HEK293T (cell line): ENCODE measurements around the gene HIRA.

Experiments used
- CTCF ChIA-PET: fragments of 350-600 bp; formaldehyde crosslinking; extraction: SDS; loops from one replicate; lab custom pipeline; 2021; ENCODE audit warnings: antibody characterized with exemption, inconsistent platforms; lab: Yijun Ruan, JAX
- POLR2A ChIA-PET: fragments of 350-600 bp; formaldehyde crosslinking; extraction: SDS; loops from one replicate; lab custom pipeline; 2020; ENCODE audit warnings: antibody characterized with exemption, inconsistent platforms; lab: Yijun Ruan, JAX
- DNase-seq: peaks from one replicate; pipeline ENCODE4 v3.0.0; 2012; ENCODE audit warnings: mixed read lengths; ENCODE audit errors: extremely low spot score
- ARNT ChIP-seq: fragments of 450-650 bp; IDR thresholded peaks from 2 replicates; pipeline ENCODE4 v1.6.1; 2017; ENCODE audit warnings: mild to moderate bottlenecking
- BHLHE40 ChIP-seq: fragments of 450-650 bp; IDR thresholded peaks from 2 replicates; pipeline ENCODE4 v1.6.1; 2016; ENCODE audit warnings: mild to moderate bottlenecking, moderate library complexity, borderline replicate concordance
- CTBP1 ChIP-seq: fragments of 450-650 bp; IDR thresholded peaks from 2 replicates; pipeline ENCODE4 v1.6.1; 2016; ENCODE audit warnings: borderline replicate concordance
- ELF4 ChIP-seq: fragments of 450-650 bp; IDR thresholded peaks from 2 replicates; pipeline ENCODE4 v1.6.1; 2017; ENCODE audit warnings: antibody characterized with exemption
- FOXA1 ChIP-seq: fragments of 450-650 bp; IDR thresholded peaks from 2 replicates; pipeline ENCODE4 v1.6.1; 2016; ENCODE audit warnings: mild to moderate bottlenecking
- FOXK2 ChIP-seq: fragments of 450-650 bp; IDR thresholded peaks from 2 replicates; pipeline ENCODE4 v1.6.1; 2016; ENCODE audit warnings: mild to moderate bottlenecking
- FOXM1 ChIP-seq: fragments of 450-650 bp; IDR thresholded peaks from 2 replicates; pipeline ENCODE4 v1.6.1; 2017; ENCODE audit warnings: mild to moderate bottlenecking, borderline replicate concordance
- HDGF ChIP-seq: fragments of 450-650 bp; IDR thresholded peaks from 2 replicates; pipeline ENCODE4 v1.6.1; 2017; ENCODE audit warnings: antibody characterized with exemption, borderline replicate concordance
- L3MBTL2 ChIP-seq: fragments of 450-650 bp; conservative IDR thresholded peaks from 2 replicates; pipeline ENCODE4 v1.6.1; 2016; ENCODE audit warnings: mild to moderate bottlenecking
- LEF1 ChIP-seq: fragments of 450-650 bp; IDR thresholded peaks from 2 replicates; pipeline ENCODE4 v1.6.1; 2017; ENCODE audit warnings: mild to moderate bottlenecking, borderline replicate concordance
- NFRKB ChIP-seq: fragments of 450-650 bp; IDR thresholded peaks from 2 replicates; pipeline ENCODE4 v1.6.1; 2016; ENCODE audit warnings: mild to moderate bottlenecking, moderate library complexity
- PKNOX1 ChIP-seq: fragments of 450-650 bp; IDR thresholded peaks from 2 replicates; pipeline ENCODE4 v1.6.1; 2016
- SP1 ChIP-seq: fragments of 450-650 bp; IDR thresholded peaks from 2 replicates; pipeline ENCODE4 v1.6.1; 2017
- SUZ12 ChIP-seq: fragments of 450-650 bp; IDR thresholded peaks from 2 replicates; pipeline ENCODE4 v1.6.1; 2016; ENCODE audit warnings: mild to moderate bottlenecking
- TARDBP ChIP-seq: fragments of 450-650 bp; IDR thresholded peaks from 2 replicates; pipeline ENCODE4 v1.6.1; 2016
- ZNF384 ChIP-seq: fragments of 450-650 bp; IDR thresholded peaks from 2 replicates; pipeline ENCODE4 v1.6.1; 2016

HIRA gene

DNA sequence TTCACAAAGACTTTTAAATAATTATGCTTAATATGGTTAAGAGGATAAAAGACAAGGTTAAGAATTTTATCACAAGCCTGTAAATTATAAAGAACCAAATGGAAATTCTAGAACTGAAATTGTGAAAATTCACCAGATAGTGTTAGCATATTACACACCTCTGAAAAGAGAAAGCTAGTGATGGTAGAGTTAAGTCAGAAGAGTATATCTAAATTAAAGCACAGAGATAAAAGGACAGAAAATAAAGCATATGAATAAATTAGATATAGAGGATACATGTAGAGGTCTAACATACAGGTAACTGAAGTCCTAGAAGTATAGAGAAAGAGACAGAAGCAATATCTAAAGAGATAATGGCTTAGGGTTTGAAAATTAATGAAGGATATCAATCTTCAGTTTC, 135.8 kb downstream of the HIRA start:
- no peak for TF ChIP-seq TARDBP
- TF ChIP-seq L3MBTL2, result no peak
- TF ChIP-seq SUZ12, result no peak
- TF ChIP-seq FOXM1, result no peak
- no peak for TF ChIP-seq CTBP1
- no peak for TF ChIP-seq BHLHE40
- no peak for TF ChIP-seq ELF4

DNA sequence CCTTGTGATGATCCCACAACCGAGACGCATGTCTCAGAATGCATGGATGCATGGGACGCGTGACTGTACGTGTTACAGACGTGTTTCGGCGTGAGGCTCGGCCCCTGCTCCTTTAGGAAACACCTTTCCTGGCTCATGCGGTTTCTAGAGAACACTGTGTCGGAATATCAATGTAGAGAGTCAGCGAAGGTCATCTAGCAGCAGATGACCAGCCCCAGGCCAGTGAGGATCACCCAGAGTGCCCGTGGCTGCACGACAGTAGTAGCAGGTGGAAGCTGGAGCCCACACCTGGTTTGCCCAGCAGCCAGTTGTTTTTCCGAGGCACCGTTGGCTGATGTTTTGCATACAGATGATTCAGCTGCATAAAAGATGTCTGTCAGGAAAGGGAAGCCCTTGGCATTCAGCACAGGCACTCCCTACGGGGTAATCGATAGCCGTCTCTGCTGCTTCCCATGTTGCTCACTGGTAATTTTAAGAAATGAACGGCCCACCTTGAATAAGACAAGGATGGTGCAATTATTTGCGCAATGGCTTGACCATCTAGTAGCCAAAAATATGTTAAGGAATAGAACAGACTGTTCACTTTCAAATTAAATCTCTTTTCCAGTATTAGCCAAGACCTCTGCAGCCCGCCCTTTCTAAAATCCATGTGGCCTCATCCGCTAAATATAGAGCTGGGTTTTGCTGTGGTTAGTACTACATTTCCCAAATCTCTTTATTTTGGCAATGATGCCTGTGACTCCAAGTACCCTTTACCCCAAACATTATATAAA, 138.9 kb downstream of the HIRA start:
- ChIA-PET POLR2A (interaction anchor here (0.8 to 3.0 kb wide), 8 partner anchors 8 to 151 kb away, joined by 3 to 20 read pairs (median 6); partner anchors contain the start of gene SLC25A1), CTCF (interaction anchor here (0.6 kb wide), 1 partner anchor 185 kb away, joined by 4 read pairs; no protein-coding TSS in a partner anchor)
- no peak for DNase-seq
- TF ChIP-seq NFRKB (no peak), FOXK2 (no peak), HDGF (0 out of 2 replicates have a peak, but pooled peaks have one; percentile 1)

More for the DNA sequence above, 135.8 kb downstream of the HIRA start:
- ChIA-PET POLR2A (no interaction called here), CTCF (interaction anchor here (1.0 kb wide), 1 partner anchor 111 kb away, joined by 3 read pairs; no protein-coding TSS in a partner anchor)
- no peak for DNase-seq

- peak; percentile 100 for DNase-seq
- POLR2A ChIA-PET, result interaction anchor here (0.6 to 3.0 kb wide), 21 partner anchors 8 to 413 kb away, joined by 3 to 20 read pairs (median 4); partner anchors contain the start of genes CDC45, ESS2 and SLC25A1
- TF ChIP-seq PKNOX1 (no peak; the same call in 1 of the 2 replicates), BHLHE40 (no peak), HDGF (0 out of 2 replicates have a peak, but pooled peaks have one; percentile 69), FOXK2 (no peak), ELF4 (0 out of 2 replicates have a peak, but pooled peaks have one; percentile 27), ARNT (0 out of 2 replicates have a peak, but pooled peaks have one; percentile 45), SUZ12 (no peak), CTBP1 (no peak), L3MBTL2 (peak; percentile 80), LEF1 (no peak), NFRKB (no peak), SP1 (peak; percentile 75), TARDBP (no peak; the same call in 1 of the 2 replicates), ZNF384 (no peak), FOXM1 (no peak), FOXA1 (no peak)
- CTCF ChIA-PET, result interaction anchor here (0.9 kb wide), 1 partner anchor 13 kb away, joined by 4 read pairs; no protein-coding TSS in a partner anchor
These were observed 139.7 kb downstream of the HIRA start, which contains the start of gene CLTCL1 for GRCh38 chr22:19291580-19292457. TSS of gene CLTCL1 (minus strand) at chr22:19291719. CDS start at chr22:19291641, 78 bp downstream.

- CTCF ChIA-PET, result interaction anchor here (0.9 kb wide), 1 partner anchor 12 kb away, joined by 4 read pairs; no protein-coding TSS in a partner anchor
- DNase-seq, result peak; percentile 65
- POLR2A ChIA-PET, result interaction anchor here (0.6 to 3.0 kb wide), 18 partner anchors 8 to 414 kb away, joined by 3 to 20 read pairs (median 4); partner anchors contain the start of genes CDC45, ESS2 and SLC25A1
- TF ChIP-seq ZNF384, result no peak
- peak; percentile 67; the same call in 1 of the 2 replicates for TF ChIP-seq LEF1
These were observed 140.3 kb downstream of the HIRA start for GRCh38 chr22:19291218-19291579.

DNA sequence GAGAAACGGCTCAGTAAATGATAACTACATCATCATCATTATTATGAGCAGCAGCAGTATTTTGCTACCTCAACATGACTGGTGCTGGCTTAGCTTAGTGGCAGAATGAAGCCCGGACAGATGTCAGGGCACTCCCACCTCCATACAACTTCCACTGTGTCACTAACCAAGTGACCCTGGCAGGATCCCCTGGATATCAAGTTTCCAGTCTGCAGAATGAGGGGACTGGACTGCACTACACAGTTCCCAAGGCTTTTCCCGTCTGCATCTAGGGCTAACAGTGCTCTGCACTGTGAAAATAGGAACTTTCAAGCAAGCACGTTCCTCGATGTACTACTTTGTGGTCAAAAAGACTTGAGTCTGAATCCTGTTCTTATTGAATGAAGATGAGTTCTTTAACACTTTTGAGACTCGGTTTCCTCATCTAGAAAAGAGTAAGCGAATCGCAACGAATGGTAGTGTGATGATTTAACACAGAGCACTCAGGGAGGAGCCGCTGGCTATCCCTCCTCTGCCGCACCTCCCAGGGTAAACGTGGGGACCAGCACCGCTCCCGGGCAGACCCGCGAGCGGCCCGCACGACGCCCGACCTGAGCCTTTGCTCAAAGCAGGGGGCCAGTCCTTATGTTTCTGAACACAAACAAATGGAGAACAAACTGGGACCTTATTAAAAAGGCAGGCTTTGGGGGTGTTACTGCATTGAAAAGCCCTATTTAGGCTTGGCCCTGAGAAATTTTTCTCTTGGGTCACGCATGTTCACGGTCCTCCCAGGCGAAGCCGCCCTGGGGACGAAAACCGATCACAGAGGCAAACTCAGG, 140.9 kb downstream of the HIRA start:
- no peak for DNase-seq
- POLR2A ChIA-PET, result interaction anchor here (1.2 to 3.0 kb wide), 7 partner anchors 15 to 146 kb away, joined by 3 to 12 read pairs (median 5); partner anchors contain the start of gene ESS2
- TF ChIP-seq FOXM1, result no peak
- TF ChIP-seq LEF1, result no peak
- peak; percentile 51 for TF ChIP-seq L3MBTL2
- no peak for TF ChIP-seq HDGF
- CTCF ChIA-PET, result interaction anchor here (0.6 kb wide), 1 partner anchor 18 kb away, joined by 3 read pairs; no protein-coding TSS in a partner anchor

DNA sequence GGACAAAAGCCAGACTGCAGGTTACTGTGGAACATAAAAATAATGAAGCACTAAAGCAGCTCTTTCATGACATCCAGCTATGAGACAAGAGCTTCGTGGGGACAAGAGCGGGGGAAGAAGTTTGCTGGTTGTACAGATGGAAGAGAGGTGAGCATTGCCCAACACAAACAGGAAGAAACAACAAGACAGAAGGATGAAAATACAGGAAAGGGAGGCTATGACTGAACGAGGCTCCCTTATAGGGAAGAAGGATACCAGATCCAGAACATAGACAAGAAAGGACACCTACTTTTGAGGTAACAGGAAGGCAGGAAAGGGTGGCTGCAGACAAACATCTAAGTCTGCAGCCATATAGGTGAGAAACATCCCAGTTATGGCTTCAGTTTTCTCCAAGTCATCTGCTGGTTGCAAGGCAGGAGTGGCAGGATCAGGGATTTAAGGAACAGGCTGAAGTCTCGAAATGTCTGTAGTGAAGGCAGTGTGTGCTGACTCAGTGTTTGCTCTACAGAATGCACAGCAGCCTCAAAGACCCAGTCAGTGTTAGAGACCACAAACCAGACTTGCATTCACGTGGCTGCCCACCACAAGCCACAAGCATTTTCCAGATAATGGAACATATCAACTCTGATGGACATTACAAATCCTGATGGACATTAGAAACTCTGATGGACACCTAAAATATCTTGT, 141.9 kb downstream of the HIRA start:
- ChIA-PET CTCF (no interaction called here), POLR2A (no interaction called here)
- DNase-seq, result no peak
- no peak for TF ChIP-seq SUZ12
- TF ChIP-seq FOXA1, result no peak
- no peak for TF ChIP-seq ZNF384
- no peak for TF ChIP-seq PKNOX1
- no peak for TF ChIP-seq FOXM1
- TF ChIP-seq BHLHE40, result no peak
- no peak; the same call in 1 of the 2 replicates for TF ChIP-seq L3MBTL2
- no peak for TF ChIP-seq SP1
